ENCODE measurements around the gene FAM229B. TPM values are rescaled to one million over a fixed set of nuclear protein-coding genes. Genes with fewer than 3 reads are reported as not detected.
"Not testable (repeated sequence)": the region's sequence is repeated elsewhere in the genome, so short reads cannot be mapped to it uniquely, and the experiment has no call there.

The FAM229B gene
- total and polyA plus RNA-seq, 2 of the 4 experiments (the other 2 are of a cell fraction): 8.6 to 25.6 TPM

DNA sequence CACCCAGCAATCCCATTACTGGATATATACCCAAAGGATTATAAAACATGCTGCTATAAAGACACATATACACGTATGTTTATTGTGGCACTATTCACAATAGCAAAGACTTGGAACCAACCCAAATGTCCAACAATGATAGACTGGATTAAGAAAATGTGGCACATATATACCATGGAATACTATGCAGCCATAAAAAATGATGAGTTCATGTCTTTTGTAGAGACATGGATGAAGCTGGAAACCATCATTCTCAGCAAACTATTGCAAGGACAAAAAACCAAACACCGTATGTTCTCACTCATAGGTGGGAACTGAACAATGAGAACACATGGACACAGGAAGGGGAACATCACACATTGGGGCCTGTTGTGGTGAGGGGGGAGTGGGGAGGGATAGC is 18.6 kb downstream of the FAM229B start:
- H2AK9ac ChIP-seq (replicated peaks; ENCODE audit: low read depth, low read length, poor library complexity); dilution Hi-C loops (cut with HindIII; ENCODE audit: low sequenced_read_pairs, unreplicated experiment); H3K18ac ChIP-seq (ENCODE audit: low read depth, low read length); POLR2A ChIA-PET (ENCODE audit: unreplicated experiment); H3K4me2 ChIP-seq (ENCODE audit: low read depth, low read length); H3K14ac ChIP-seq (replicated peaks; ENCODE audit: low read depth, low read length); H4K20me1 ChIP-seq (ENCODE audit: insufficient read depth, low read length); H4K8ac ChIP-seq (ENCODE audit: low read depth in 2 of 2, low read length in 2 of 2); H3K9ac ChIP-seq (ENCODE audit: low read depth, low read length); H3K27ac ChIP-seq (ENCODE audit: insufficient read depth, low read length); intact Hi-C loops (cut with micrococcal nuclease); BruUV-seq (replicated peaks); H3K4ac ChIP-seq (ENCODE audit: low read depth, low read length); H3K56ac ChIP-seq (ENCODE audit: extremely low read depth, insufficient read depth, low read length); H4K91ac ChIP-seq (ENCODE audit: insufficient read depth, low read depth, low read length); H3K9me1 ChIP-seq (ENCODE audit: insufficient read depth, low read length); H3K27me3 ChIP-seq (ENCODE audit: control insufficient read depth, insufficient read depth, low read length); H2BK15ac ChIP-seq (ENCODE audit: low read depth, low read length); CTCF ChIA-PET; H2AFZ ChIP-seq (replicated peaks; ENCODE audit: low read length, poor library complexity); H3K4me1 ChIP-seq (ENCODE audit: control insufficient read depth, insufficient read depth, low read length); in situ Hi-C loops (cut with MboI; ENCODE audit: low sequenced_read_pairs); H3K79me1 ChIP-seq (ENCODE audit: low read depth in 1 of 2, low read length in 2 of 2); ATAC-seq (ENCODE audit: low read depth); H2BK120ac ChIP-seq (ENCODE audit: low read depth, low read length); H3K23ac ChIP-seq (ENCODE audit: low read depth, low read length); H3K9me3 ChIP-seq (ENCODE audit: control insufficient read depth, insufficient read depth, low read length); H2BK20ac ChIP-seq (ENCODE audit: low read depth, low read length); H3K4me3 ChIP-seq (ENCODE audit: insufficient read depth, low read depth, low read length); DNase-seq; H2AK5ac ChIP-seq (ENCODE audit: low read depth, low read length); H4K5ac ChIP-seq (ENCODE audit: low read depth, low read length); H2BK5ac ChIP-seq (ENCODE audit: low read depth, low read length, poor library complexity, severe bottlenecking): not testable (repeated sequence)
- H3K36me3 ChIP-seq (ENCODE audit: control insufficient read depth, insufficient read depth, low read length): peaks cover 22% of the 10 kb centered on the region
- WGBS, 2 experiments (ENCODE audit: extremely low coverage in 2 of 2, insufficient read length in 1 of 2): no CpG with 5 or more reads among the region's 2 CpGs

Measured in IMR-90 (cell line).